K562 (cell line): ENCODE data around the gene MPND. TPM values are rescaled to one million over a fixed set of nuclear protein-coding genes. Genes with fewer than 3 reads are reported as not detected.

ENCODE experiments used
- ATF7 ChIP-seq: fragments of 450-650 bp; IDR thresholded peaks from 2 replicates; pipeline ENCODE4 v1.7.1; 2014; ENCODE audit warnings: mild to moderate bottlenecking, moderate library complexity
- HMGN3 ChIP-seq: IDR thresholded peaks from 2 replicates; pipeline ENCODE4 v1.6.1; 2011; ENCODE audit warnings: borderline replicate concordance, low read depth, mild to moderate bottlenecking, mixed read lengths, low read length; ENCODE audit not compliant: insufficient read length; ENCODE audit errors: extremely low read depth
- MAFK ChIP-seq: IDR thresholded peaks from 2 replicates; pipeline ENCODE4 v1.6.1; 2011; ENCODE audit warnings: low read length, improper control_type of control experiment
- MGA ChIP-seq: fragments of 450-650 bp; IDR thresholded peaks from 2 replicates; pipeline ENCODE4 v1.6.1; 2016; ENCODE audit warnings: mild to moderate bottlenecking, moderate library complexity
- SUPT5H ChIP-seq: fragments of 450-650 bp; IDR thresholded peaks from 2 replicates; pipeline ENCODE4 v1.6.1; 2016
- TEAD4 ChIP-seq, 2 experiments: sonication (generic) in 1 of 2; formaldehyde crosslinking in 1 of 2; IDR thresholded peaks; 2 replicates each; pipeline versions ENCODE4 v1.6.1 to v1.8.0; 2012 to 2022; ENCODE audit warnings: borderline replicate concordance in 1 of 2, inconsistent platforms in 1 of 2, low read length in 1 of 2, mild to moderate bottlenecking in 1 of 2, missing genetic modification reagents in 1 of 2
- TRIM25 ChIP-seq: fragments of 450-650 bp; IDR thresholded peaks from 2 replicates; pipeline ENCODE4 v1.7.0; 2016; ENCODE audit warnings: borderline replicate concordance
- TSC22D4 ChIP-seq: fragments of 450-650 bp; IDR thresholded peaks from 2 replicates; pipeline ENCODE4 v1.6.1; 2016; ENCODE audit warnings: missing genetic modification characterization, missing biosample characterization, control low read depth
- USF2 ChIP-seq: sonication (generic); formaldehyde crosslinking; IDR thresholded peaks from 2 replicates; pipeline ENCODE4 v1.5.0; 2020; ENCODE audit warnings: missing genetic modification reagents
- ZBTB49 ChIP-seq: sonication (generic); formaldehyde crosslinking; IDR thresholded peaks from 2 replicates; pipeline ENCODE4 v1.8.0; 2022; ENCODE audit warnings: missing genetic modification reagents, mild to moderate bottlenecking, borderline replicate concordance
- polyA plus RNA-seq, 8 experiments: library from polyadenylated mRNA; depleted of rRNA in 4 of 8; stranded (reverse) in 5 of 8; unstranded in 3 of 8; fragments of >200 nt; fragmentation: Nextera tagmentation in 2 of 8; fragmentation: Illumina TruSeq in 1 of 8; extraction: Ambion mirVana in 2 of 8; extraction: Trizol in 1 of 8; gene quantifications; 2 replicates each; pipeline versions ENCODE4 v1.2.1 to v1.2.3, GENCODE V29; 2011 to 2014; ENCODE audit warnings: inconsistent platforms in 1 of 8, missing spikeins in 1 of 8
- total RNA-seq, 7 experiments: library from RNA; depleted of rRNA in 6 of 7; stranded (reverse); fragments of >200 nt in 6 of 7; fragmentation: Illumina TruSeq in 2 of 7; extraction: Trizol in 2 of 7; gene quantifications; 2 replicates each; pipeline versions ENCODE4 v1.2.1 to v1.2.3, GENCODE V29; 2011 to 2021; ENCODE audit warnings: low replicate concordance in 1 of 7

The MPND gene
- total and polyA plus RNA-seq, 9 of the 15 experiments (the other 6 are each of a cell fraction or from before 2014, with no cell fraction given), result 0.25 to 14.0 (median 3.9) TPM

- TF ChIP-seq MGA (peak; percentile 91), HMGN3 (peak; percentile 29), ZBTB49 (CRISPR knock-in tag) (no peak), MAFK (peak; percentile 1; the same call in 1 of the 2 replicates), SUPT5H (peak; percentile 56), TRIM25 (no peak), ATF7 (peak; percentile 49), USF2 (CRISPR knock-in tag) (peak; percentile 54; the same call in 1 of the 2 replicates), TSC22D4 (tag) (no peak), TEAD4 (IDR thresholded peaks at IDR 0.05; ENCODE audit: low read length) (no peak), TEAD4 (CRISPR knock-in tag; IDR thresholded peaks at IDR 0.05; ENCODE audit: borderline replicate concordance) (no peak)
Observed at GRCh38 chr19:4327252-4327876, 16.0 kb upstream of the MPND start (continued).
